WTC11 (cell line): ENCODE data around the gene STAP2. TPM values are rescaled to one million over a fixed set of nuclear protein-coding genes. Genes with fewer than 3 reads are reported as not detected.

Experiments used
- ATAC-seq: fragments of 200-7000 bp; cut with Tn5 transposase; 2 replicates; pipeline ENCODE4 v1.10.0; 2021; ENCODE audit warnings: mild to moderate bottlenecking, moderate library complexity
- CTCF ChIA-PET: fragments of 300-600 bp; sonication (Branson Sonifier 250); formaldehyde crosslinking; loops from one replicate; lab custom pipeline; 2021; ENCODE audit warnings: antibody characterized with exemption; lab: Charles Lee
- POLR2A ChIA-PET: fragments of 350-600 bp; sonication (Branson Sonifier 250); formaldehyde crosslinking; loops from one replicate; lab custom pipeline; 2021; ENCODE audit warnings: antibody characterized with exemption; lab: Charles Lee
- DNase-seq: peaks from one replicate; pipeline ENCODE4 v3.0.0; 2021; ENCODE audit warnings: low spot score
- H3K27ac Mint-ChIP-seq: 2 replicates; pipeline ENCODE4 v1.8.0; 2021; ENCODE audit warnings: mixed read lengths
- H3K27me3 Mint-ChIP-seq: 2 replicates; pipeline ENCODE4 v1.8.0; 2021; ENCODE audit warnings: low read depth, mild to moderate bottlenecking, moderate library complexity, mixed read lengths
- H3K36me3 Mint-ChIP-seq: 2 replicates; pipeline ENCODE4 v1.8.0; 2021; ENCODE audit warnings: mixed read lengths
- H3K4me1 Mint-ChIP-seq: 2 replicates; pipeline ENCODE4 v1.8.0; 2022; ENCODE audit warnings: mixed read lengths
- H3K4me3 Mint-ChIP-seq: 2 replicates; pipeline ENCODE4 v1.8.0; 2021; ENCODE audit warnings: mild to moderate bottlenecking, moderate library complexity, mixed read lengths
- H3K9me3 Mint-ChIP-seq: 2 replicates; pipeline ENCODE4 v1.8.0; 2021; ENCODE audit warnings: mixed read lengths
- ATF1 ChIP-seq: sonication (generic); formaldehyde crosslinking; IDR thresholded peaks from 2 replicates; pipeline ENCODE4 v1.8.1; 2023; ENCODE audit warnings: mild to moderate bottlenecking, moderate library complexity, missing genetic modification reagents
- CREM ChIP-seq: sonication (generic); formaldehyde crosslinking; IDR thresholded peaks from 2 replicates; pipeline ENCODE4 v1.8.1; 2022; ENCODE audit warnings: mild to moderate bottlenecking, missing genetic modification reagents, moderate library complexity
- FOXP1 ChIP-seq: sonication (generic); formaldehyde crosslinking; IDR thresholded peaks from 2 replicates; pipeline ENCODE4 v1.8.0; 2022; ENCODE audit warnings: missing genetic modification reagents, mild to moderate bottlenecking, moderate library complexity, borderline replicate concordance
- MXD4 ChIP-seq: fragments of 250-450 bp; sonication (Bioruptor Pico); IDR thresholded peaks from 2 replicates; pipeline ENCODE4 v1.8.0; 2021; ENCODE audit warnings: mild to moderate bottlenecking, moderate library complexity, borderline replicate concordance
- NFE2L1 ChIP-seq: sonication (generic); formaldehyde crosslinking; IDR thresholded peaks from 2 replicates; pipeline ENCODE4 v1.8.1; 2023; ENCODE audit warnings: missing genetic modification reagents
- NR2C2 ChIP-seq: sonication (generic); formaldehyde crosslinking; IDR thresholded peaks from 2 replicates; pipeline ENCODE4 v1.8.0; 2022; ENCODE audit warnings: mild to moderate bottlenecking, missing genetic modification reagents
- SMAD3 ChIP-seq: sonication (generic); formaldehyde crosslinking; IDR thresholded peaks from 2 replicates; pipeline ENCODE4 v1.8.0; 2022; ENCODE audit warnings: missing genetic modification reagents, mild to moderate bottlenecking, borderline replicate concordance
- SMAD4 ChIP-seq: sonication (generic); formaldehyde crosslinking; IDR thresholded peaks from 2 replicates; pipeline ENCODE4 v1.8.0; 2022; ENCODE audit warnings: mild to moderate bottlenecking, missing genetic modification reagents
- ZNF416 ChIP-seq: fragments of 250-450 bp; sonication (Bioruptor Pico); IDR thresholded peaks from 2 replicates; pipeline ENCODE4 v1.9.0; 2021; ENCODE audit warnings: mild to moderate bottlenecking, inconsistent platforms
- total RNA-seq: library from RNA; stranded (reverse); gene quantifications from 3 replicates; pipeline ENCODE4 v1.2.3, GENCODE V29; 2021
- TF ChIP-seq, protein P1 (sequence below): sonication (generic); formaldehyde crosslinking; IDR thresholded peaks from 2 replicates; pipeline ENCODE4 v1.8.1; 2023; ENCODE audit warnings: mild to moderate bottlenecking, moderate library complexity, missing genetic modification reagents
- TF ChIP-seq, protein P2 (sequence below): sonication (generic); formaldehyde crosslinking; IDR thresholded peaks from 2 replicates; pipeline ENCODE4 v1.8.1; 2022; ENCODE audit warnings: low read depth, missing genetic modification reagents, borderline replicate concordance
- TF ChIP-seq, protein P3 (sequence below): fragments of 250-450 bp; sonication (Bioruptor Pico); IDR thresholded peaks from 2 replicates; pipeline ENCODE4 v1.9.0; 2021; ENCODE audit warnings: moderate library complexity, mild to moderate bottlenecking, inconsistent platforms, borderline replicate concordance

Gene STAP2
- total RNA-seq, 1 experiment from 2014 or later, result 18.2 TPM

DNA sequence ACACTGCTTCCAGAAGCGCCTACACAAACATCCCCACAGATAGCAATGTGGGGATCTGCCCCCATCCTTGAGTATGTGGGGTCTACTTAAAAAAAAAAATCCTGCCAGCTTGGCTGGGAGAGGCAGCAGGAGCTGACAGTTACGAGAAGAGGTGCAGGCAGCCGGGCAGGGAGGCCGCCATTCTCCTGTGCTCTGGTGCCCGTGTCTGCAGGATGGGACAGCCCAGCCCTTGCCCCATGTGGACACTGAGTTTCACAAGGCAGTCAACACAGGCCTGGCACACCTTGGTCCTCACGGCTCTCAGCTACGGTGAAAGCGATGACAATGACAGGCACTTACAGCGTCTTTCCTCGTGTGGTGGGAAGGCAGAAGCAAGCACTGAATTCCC, 28.7 kb upstream of the STAP2 start:
- Mint-ChIP-seq H3K27ac (peak overlapping the region; percentile 27; the same call in 1 of the 2 replicates), H3K4me3 (no peak overlapping the region), H3K4me1 (peaks cover 15% of the 10 kb centered on the region), H3K36me3 (peaks cover 3% of the 10 kb centered on the region; the same call in 1 of the 2 replicates), H3K27me3 (no peaks in the 10 kb centered on the region), H3K9me3 (no peaks in the 10 kb centered on the region)
- ChIA-PET CTCF (interaction anchor here (0.8 to 6.0 kb wide), 3 partner anchors 9 to 100 kb away, joined by 3 to 37 read pairs (median 16); no protein-coding TSS in a partner anchor), POLR2A (no interaction called here)
- ATAC-seq (no peak), DNase-seq (no peak)
- TF ChIP-seq, protein P1, sequence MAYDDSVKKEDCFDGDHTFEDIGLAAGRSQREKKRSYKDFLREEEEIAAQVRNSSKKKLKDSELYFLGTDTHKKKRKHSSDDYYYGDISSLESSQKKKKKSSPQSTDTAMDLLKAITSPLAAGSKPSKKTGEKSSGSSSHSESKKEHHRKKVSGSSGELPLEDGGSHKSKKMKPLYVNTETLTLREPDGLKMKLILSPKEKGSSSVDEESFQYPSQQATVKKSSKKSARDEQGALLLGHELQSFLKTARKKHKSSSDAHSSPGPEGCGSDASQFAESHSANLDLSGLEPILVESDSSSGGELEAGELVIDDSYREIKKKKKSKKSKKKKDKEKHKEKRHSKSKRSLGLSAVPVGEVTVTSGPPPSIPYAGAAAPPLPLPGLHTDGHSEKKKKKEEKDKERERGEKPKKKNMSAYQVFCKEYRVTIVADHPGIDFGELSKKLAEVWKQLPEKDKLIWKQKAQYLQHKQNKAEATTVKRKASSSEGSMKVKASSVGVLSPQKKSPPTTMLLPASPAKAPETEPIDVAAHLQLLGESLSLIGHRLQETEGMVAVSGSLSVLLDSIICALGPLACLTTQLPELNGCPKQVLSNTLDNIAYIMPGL (CRISPR knock-in tag), result no peak
- no peak for TF ChIP-seq SMAD4
- no peak for TF ChIP-seq ZNF416 (CRISPR knock-in tag)
- no peak for TF ChIP-seq MXD4 (CRISPR knock-in tag)
- no peak for TF ChIP-seq ATF1 (CRISPR knock-in tag)

DNA sequence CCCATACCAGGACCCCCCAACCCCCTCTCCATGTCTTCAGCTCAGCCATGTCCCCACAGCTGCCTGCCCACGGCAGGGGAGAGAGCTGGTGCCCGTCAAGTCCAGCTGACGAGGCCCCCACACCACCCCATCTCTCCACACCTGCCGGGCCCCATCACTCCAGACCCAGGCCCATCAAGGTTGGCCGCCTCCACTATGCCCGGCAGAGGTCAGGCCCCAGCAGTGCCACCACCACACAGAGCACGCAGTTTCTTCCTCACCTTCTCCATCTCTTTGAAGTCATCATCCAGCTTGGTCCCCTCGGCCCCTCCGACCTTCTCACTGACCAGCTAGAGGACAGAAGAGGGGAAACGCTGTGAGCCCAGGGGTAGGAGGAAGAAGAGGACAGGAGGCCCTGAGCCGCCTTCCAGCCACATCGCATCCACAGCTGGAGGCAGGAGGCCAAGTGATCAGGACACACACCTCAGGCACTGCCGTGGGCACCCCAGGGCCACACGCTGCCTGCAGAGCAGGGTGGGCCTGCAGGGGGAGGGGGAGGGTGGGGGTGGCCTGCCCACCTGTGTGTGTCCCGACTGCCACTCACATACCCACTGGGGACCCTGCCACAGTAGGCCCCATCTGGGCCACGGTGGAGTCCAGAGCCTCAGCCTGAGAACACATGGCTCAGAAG, 28.2 kb upstream of the STAP2 start:
- ChIA-PET CTCF (interaction anchor here (0.8 to 6.0 kb wide), 5 partner anchors 9 to 158 kb away, joined by 3 to 37 read pairs (median 7); no protein-coding TSS in a partner anchor), POLR2A (no interaction called here)
- no peak overlapping the region for H3K4me3 Mint-ChIP-seq
- no peaks in the 10 kb centered on the region for H3K9me3 Mint-ChIP-seq
- ATAC-seq (no peak), DNase-seq (no peak)
- H3K4me1 Mint-ChIP-seq, result peaks cover 15% of the 10 kb centered on the region
- H3K27me3 Mint-ChIP-seq, result no peaks in the 10 kb centered on the region
- no peak for TF ChIP-seq NR2C2 (CRISPR knock-in tag)
- TF ChIP-seq, protein P1 (CRISPR knock-in tag), result no peak
- no peak overlapping the region for H3K27ac Mint-ChIP-seq
- H3K36me3 Mint-ChIP-seq, result peaks cover 3% of the 10 kb centered on the region; the same call in 1 of the 2 replicates

DNA sequence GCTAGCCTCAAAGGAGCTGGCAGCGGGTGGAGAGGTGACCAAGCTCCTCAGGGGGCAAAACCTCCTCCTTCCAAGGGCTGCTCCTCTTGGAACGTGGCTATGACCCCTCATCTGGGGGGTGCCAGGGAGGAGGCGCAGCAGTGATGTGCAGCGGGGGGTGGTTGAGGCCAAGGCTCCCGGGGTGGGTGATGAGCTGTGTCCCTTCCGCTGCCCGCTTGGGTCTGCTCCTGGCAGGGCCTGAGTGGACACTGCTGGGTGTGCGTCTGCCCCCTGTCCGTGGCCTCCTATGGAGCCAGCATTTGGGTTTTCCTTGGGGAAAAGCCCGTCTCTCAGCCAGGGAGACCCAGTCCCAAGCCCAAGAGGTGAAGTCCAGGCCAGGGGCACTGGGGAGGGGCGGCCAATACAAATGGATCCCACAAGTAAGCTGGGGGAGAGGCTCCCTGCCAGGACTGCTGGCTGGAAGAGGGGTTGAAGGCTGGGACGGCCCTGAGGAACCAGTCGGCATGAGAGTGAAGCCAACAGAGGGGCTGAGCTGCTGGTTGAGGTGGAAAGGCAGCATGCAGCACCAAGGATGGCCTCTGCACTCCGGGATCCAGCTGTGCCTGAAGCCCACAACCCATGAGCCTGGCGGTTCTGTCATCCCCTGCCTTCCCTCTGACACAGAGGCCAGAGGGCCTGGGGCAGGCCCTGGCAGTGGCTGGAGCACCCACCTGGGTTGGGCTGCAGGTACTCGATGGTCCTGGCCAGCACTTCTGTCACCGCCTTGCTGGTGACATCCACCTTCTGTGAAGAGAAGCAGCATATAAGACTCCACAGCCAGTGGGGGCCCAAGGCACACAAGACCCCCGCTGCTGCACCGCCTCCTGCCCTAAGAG, 27.4 kb upstream of the STAP2 start:
- Mint-ChIP-seq H3K27ac (no peak overlapping the region), H3K36me3 (peaks cover 3% of the 10 kb centered on the region; the same call in 1 of the 2 replicates), H3K27me3 (no peaks in the 10 kb centered on the region), H3K9me3 (no peaks in the 10 kb centered on the region), H3K4me1 (peaks cover 15% of the 10 kb centered on the region), H3K4me3 (no peak overlapping the region)
- ATAC-seq (no peak), DNase-seq (no peak)
- TF ChIP-seq FOXP1 (no peak), SMAD3 (CRISPR knock-in tag) (no peak), CREM (CRISPR knock-in tag) (no peak), NFE2L1 (CRISPR knock-in tag) (no peak)
- TF ChIP-seq, protein P2, sequence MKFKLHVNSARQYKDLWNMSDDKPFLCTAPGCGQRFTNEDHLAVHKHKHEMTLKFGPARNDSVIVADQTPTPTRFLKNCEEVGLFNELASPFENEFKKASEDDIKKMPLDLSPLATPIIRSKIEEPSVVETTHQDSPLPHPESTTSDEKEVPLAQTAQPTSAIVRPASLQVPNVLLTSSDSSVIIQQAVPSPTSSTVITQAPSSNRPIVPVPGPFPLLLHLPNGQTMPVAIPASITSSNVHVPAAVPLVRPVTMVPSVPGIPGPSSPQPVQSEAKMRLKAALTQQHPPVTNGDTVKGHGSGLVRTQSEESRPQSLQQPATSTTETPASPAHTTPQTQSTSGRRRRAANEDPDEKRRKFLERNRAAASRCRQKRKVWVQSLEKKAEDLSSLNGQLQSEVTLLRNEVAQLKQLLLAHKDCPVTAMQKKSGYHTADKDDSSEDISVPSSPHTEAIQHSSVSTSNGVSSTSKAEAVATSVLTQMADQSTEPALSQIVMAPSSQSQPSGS (CRISPR knock-in tag), result no peak
- TF ChIP-seq, protein P3, sequence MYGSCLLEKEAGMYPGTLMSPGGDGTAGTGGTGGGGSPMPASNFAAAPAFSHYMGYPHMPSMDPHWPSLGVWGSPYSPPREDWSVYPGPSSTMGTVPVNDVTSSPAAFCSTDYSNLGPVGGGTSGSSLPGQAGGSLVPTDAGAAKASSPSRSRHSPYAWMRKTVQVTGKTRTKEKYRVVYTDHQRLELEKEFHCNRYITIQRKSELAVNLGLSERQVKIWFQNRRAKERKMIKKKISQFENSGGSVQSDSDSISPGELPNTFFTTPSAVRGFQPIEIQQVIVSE (CRISPR knock-in tag), result no peak
- ChIA-PET POLR2A (no interaction called here), CTCF (interaction anchor here (1.5 to 6.0 kb wide), 4 partner anchors 10 to 159 kb away, joined by 5 to 37 read pairs (median 12); no protein-coding TSS in a partner anchor)
